Erythroblast (primary cell): ENCODE results near the gene P4HA2.

ENCODE experiments used
- GATA1 ChIP-seq: IDR thresholded peaks from 2 replicates; pipeline ENCODE4 v1.6.1; 2011; ENCODE audit warnings: low read depth, mild to moderate bottlenecking, control low read depth, low read length, moderate library complexity
- POLR2A ChIP-seq: IDR thresholded peaks from 2 replicates; pipeline ENCODE4 v1.6.1; 2011; ENCODE audit warnings: mild to moderate bottlenecking, low read length

GRCh38 chr5:132213666-132214065 is 14.0 kb downstream of the P4HA2 start:
- TF ChIP-seq POLR2A: no peak
- no peak for TF ChIP-seq GATA1
